Activated CD8-positive, alpha-beta T cell treated with anti-CD3 and anti-CD28 coated beads for 36 hours (primary cell): Measurements from ENCODE around the gene CTBP2. TPM values are rescaled to one million over a fixed set of nuclear protein-coding genes. Genes with fewer than 3 reads are reported as not detected.

Experiments
- ATAC-seq: fragments of 200-7000 bp; cut with Tn5 transposase; one replicate; pipeline ENCODE4 v1.10.0; 2021; ENCODE audit warnings: mild to moderate bottlenecking, moderate library complexity
- CTCF ChIA-PET: fragments of 350-600 bp; sonication (Branson Sonifier 250); formaldehyde crosslinking; loops from one replicate; lab custom pipeline; 2021; ENCODE audit warnings: antibody characterized with exemption; lab: Charles Lee
- POLR2A ChIA-PET: fragments of 350-600 bp; sonication (Branson Sonifier 250); formaldehyde crosslinking; loops from one replicate; lab custom pipeline; 2021; ENCODE audit warnings: antibody characterized with exemption; lab: Charles Lee
- DNase-seq: peaks from one replicate; pipeline ENCODE4 v3.0.0-alpha.2; 2020
- H3K27ac Mint-ChIP-seq: one replicate; pipeline ENCODE4 v1.8.0; 2021; ENCODE audit warnings: mild to moderate bottlenecking, mixed read lengths
- H3K27me3 Mint-ChIP-seq: one replicate; pipeline ENCODE4 v1.8.0; 2021; ENCODE audit warnings: mixed read lengths
- H3K36me3 Mint-ChIP-seq: one replicate; pipeline ENCODE4 v1.8.0; 2021; ENCODE audit warnings: low read depth, mixed read lengths
- H3K4me1 Mint-ChIP-seq: one replicate; pipeline ENCODE4 v1.8.0; 2021; ENCODE audit warnings: low read depth, mixed read lengths
- H3K4me3 Mint-ChIP-seq: one replicate; pipeline ENCODE4 v1.8.0; 2021; ENCODE audit warnings: mild to moderate bottlenecking, moderate library complexity, mixed read lengths
- H3K9me3 Mint-ChIP-seq: one replicate; pipeline ENCODE4 v1.8.0; 2021; ENCODE audit warnings: mixed read lengths
- CTCF ChIP-seq: fragments of 200-600 bp; IDR thresholded peaks from one replicate; pipeline ENCODE4 v1.8.0; 2022; ENCODE audit warnings: antibody characterized with exemption, mild to moderate bottlenecking
- intact Hi-C: fragments of 100-400 bp; cut with micrococcal nuclease; formaldehyde crosslinking; loops from one replicate; pipeline ENCODE4 v1.10.0; 2022
- total RNA-seq, 2 experiments: library from RNA; stranded (reverse); gene quantifications; one replicate each; pipeline ENCODE4 v1.2.3, GENCODE V29; 2021

The CTBP2 gene
- total RNA-seq, 2 experiments from 2014 or later: 0.60 to 0.88 TPM

GRCh38 chr10:125101581-125101980 is 58.8 kb downstream of the CTBP2 start:
- DNase-seq: no peak
- H3K27ac Mint-ChIP-seq: no peak overlapping the region
- H3K27me3 Mint-ChIP-seq: no peaks in the 10 kb centered on the region
- H3K36me3 Mint-ChIP-seq: no peaks in the 10 kb centered on the region
- no peak overlapping the region for H3K4me3 Mint-ChIP-seq
- CTCF ChIA-PET: no interaction called here
- no peak for ATAC-seq
- POLR2A ChIA-PET: no interaction called here
- no peak for TF ChIP-seq CTCF
- H3K9me3 Mint-ChIP-seq: no peaks in the 10 kb centered on the region
- H3K4me1 Mint-ChIP-seq: no peaks in the 10 kb centered on the region
- intact Hi-C loops: no loop called here

GRCh38 chr10:125101049-125101448 is 59.3 kb downstream of the CTBP2 start:
- Mint-ChIP-seq H3K4me1 (no peaks in the 10 kb centered on the region), H3K27me3 (no peaks in the 10 kb centered on the region), H3K4me3 (no peak overlapping the region), H3K9me3 (no peaks in the 10 kb centered on the region), H3K27ac (no peak overlapping the region), H3K36me3 (no peaks in the 10 kb centered on the region)
- intact Hi-C loops: no loop called here
- ATAC-seq: no peak
- TF ChIP-seq CTCF: no peak
- ChIA-PET POLR2A (no interaction called here), CTCF (no interaction called here)
- no peak for DNase-seq

GRCh38 chr10:125097409-125098070 is 62.8 kb downstream of the CTBP2 start:
- DNase-seq: no peak
- Mint-ChIP-seq H3K36me3 (no peaks in the 10 kb centered on the region), H3K27ac (no peak overlapping the region), H3K4me3 (no peak overlapping the region), H3K4me1 (no peaks in the 10 kb centered on the region), H3K9me3 (no peaks in the 10 kb centered on the region), H3K27me3 (no peaks in the 10 kb centered on the region)
- intact Hi-C loops: no loop called here
- CTCF ChIA-PET: no interaction called here
- ATAC-seq: no peak
- POLR2A ChIA-PET: no interaction called here
- no peak for TF ChIP-seq CTCF

- intact Hi-C loops: no loop called here
- Mint-ChIP-seq H3K27ac (no peak overlapping the region), H3K4me3 (no peak overlapping the region), H3K36me3 (no peaks in the 10 kb centered on the region), H3K9me3 (no peaks in the 10 kb centered on the region), H3K27me3 (no peaks in the 10 kb centered on the region), H3K4me1 (no peaks in the 10 kb centered on the region)
- ChIA-PET POLR2A (no interaction called here), CTCF (no interaction called here)
- TF ChIP-seq CTCF: no peak
- ATAC-seq: no peak
- DNase-seq: no peak
These were observed 63.4 kb downstream of the CTBP2 start for GRCh38 chr10:125096975-125097374.

- intact Hi-C loops: no loop called here
- no peak for TF ChIP-seq CTCF
- H3K36me3 Mint-ChIP-seq: no peaks in the 10 kb centered on the region
- H3K4me3 Mint-ChIP-seq: no peak overlapping the region
- ChIA-PET POLR2A (no interaction called here), CTCF (no interaction called here)
- no peaks in the 10 kb centered on the region for H3K4me1 Mint-ChIP-seq
- DNase-seq (no peak), ATAC-seq (no peak)
- H3K9me3 Mint-ChIP-seq: no peaks in the 10 kb centered on the region
- H3K27ac Mint-ChIP-seq: no peak overlapping the region
- H3K27me3 Mint-ChIP-seq: no peaks in the 10 kb centered on the region
These were observed 64.0 kb downstream of the CTBP2 start for GRCh38 chr10:125096371-125096770.
